Nephron progenitor cell (in vitro differentiated cells): ENCODE measurements around the gene IGFBP5.

Experiments
- DNase-seq: peaks from one replicate; pipeline ENCODE4 v3.0.0; 2021
- H3K27ac Mint-ChIP-seq: 2 replicates; pipeline ENCODE4 v1.8.0; 2021; ENCODE audit warnings: mild to moderate bottlenecking, moderate library complexity, mixed read lengths
- H3K27me3 Mint-ChIP-seq: 2 replicates; pipeline ENCODE4 v1.8.0; 2021; ENCODE audit warnings: mild to moderate bottlenecking, low read depth, mixed read lengths; ENCODE audit not compliant: poor library complexity
- H3K36me3 Mint-ChIP-seq: 2 replicates; pipeline ENCODE4 v1.8.0; 2021; ENCODE audit warnings: low read depth, mixed read lengths
- H3K4me1 Mint-ChIP-seq: 2 replicates; pipeline ENCODE4 v1.8.0; 2021; ENCODE audit warnings: mixed read lengths
- H3K4me3 Mint-ChIP-seq: 2 replicates; pipeline ENCODE4 v1.8.0; 2021; ENCODE audit warnings: mild to moderate bottlenecking, moderate library complexity, mixed read lengths
- H3K9me3 Mint-ChIP-seq: 2 replicates; pipeline ENCODE4 v1.8.0; 2021; ENCODE audit warnings: mild to moderate bottlenecking, moderate library complexity, mixed read lengths
- TF ChIP-seq, protein P1 (sequence below): fragments of 200-600 bp; sonication (generic); IDR thresholded peaks from 2 replicates; pipeline ENCODE4 v1.5.0; 2021; ENCODE audit warnings: antibody characterized with exemption

The IGFBP5 gene

DNA sequence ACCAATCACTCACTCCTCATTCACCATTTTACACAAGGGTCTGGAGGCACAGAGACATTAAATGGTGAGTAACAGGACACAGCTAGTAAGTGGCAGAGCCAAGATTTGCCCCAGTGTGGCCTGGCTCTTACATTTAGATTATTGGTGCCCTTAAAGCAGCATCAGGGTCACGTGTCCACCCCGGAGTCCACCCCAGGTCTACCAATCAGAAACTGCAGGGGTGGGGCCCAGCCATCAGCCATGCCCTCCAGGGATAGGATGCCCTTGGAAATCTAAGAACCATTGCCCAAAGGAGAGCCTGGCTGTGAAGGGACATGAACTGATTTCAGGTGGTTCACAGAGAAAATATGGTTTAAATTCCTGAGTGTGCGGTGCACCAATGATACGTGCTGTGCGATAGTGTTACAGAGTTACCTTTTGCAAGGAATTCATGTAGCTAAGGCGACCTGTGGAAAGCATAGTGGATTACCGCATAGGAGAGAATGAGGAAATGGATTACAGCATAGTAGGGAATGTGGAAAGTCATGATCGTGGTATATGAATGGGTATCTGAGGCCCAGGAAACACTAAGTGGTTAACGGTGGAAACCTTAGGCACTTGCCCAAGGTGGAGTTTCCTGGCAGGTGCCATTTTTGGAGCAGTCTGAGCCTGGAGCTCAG is 17.8 kb downstream of the IGFBP5 start:
- H3K4me1 Mint-ChIP-seq: peaks cover 34% of the 10 kb centered on the region
- no peak overlapping the region for H3K4me3 Mint-ChIP-seq
- no peak for DNase-seq
- peaks cover 10% of the 10 kb centered on the region for H3K27me3 Mint-ChIP-seq
- H3K9me3 Mint-ChIP-seq: no peaks in the 10 kb centered on the region
- TF ChIP-seq, protein P1, sequence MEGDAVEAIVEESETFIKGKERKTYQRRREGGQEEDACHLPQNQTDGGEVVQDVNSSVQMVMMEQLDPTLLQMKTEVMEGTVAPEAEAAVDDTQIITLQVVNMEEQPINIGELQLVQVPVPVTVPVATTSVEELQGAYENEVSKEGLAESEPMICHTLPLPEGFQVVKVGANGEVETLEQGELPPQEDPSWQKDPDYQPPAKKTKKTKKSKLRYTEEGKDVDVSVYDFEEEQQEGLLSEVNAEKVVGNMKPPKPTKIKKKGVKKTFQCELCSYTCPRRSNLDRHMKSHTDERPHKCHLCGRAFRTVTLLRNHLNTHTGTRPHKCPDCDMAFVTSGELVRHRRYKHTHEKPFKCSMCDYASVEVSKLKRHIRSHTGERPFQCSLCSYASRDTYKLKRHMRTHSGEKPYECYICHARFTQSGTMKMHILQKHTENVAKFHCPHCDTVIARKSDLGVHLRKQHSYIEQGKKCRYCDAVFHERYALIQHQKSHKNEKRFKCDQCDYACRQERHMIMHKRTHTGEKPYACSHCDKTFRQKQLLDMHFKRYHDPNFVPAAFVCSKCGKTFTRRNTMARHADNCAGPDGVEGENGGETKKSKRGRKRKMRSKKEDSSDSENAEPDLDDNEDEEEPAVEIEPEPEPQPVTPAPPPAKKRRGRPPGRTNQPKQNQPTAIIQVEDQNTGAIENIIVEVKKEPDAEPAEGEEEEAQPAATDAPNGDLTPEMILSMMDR: no peak
- H3K27ac Mint-ChIP-seq: no peak overlapping the region
- H3K36me3 Mint-ChIP-seq: peaks cover 84% of the 10 kb centered on the region

DNA sequence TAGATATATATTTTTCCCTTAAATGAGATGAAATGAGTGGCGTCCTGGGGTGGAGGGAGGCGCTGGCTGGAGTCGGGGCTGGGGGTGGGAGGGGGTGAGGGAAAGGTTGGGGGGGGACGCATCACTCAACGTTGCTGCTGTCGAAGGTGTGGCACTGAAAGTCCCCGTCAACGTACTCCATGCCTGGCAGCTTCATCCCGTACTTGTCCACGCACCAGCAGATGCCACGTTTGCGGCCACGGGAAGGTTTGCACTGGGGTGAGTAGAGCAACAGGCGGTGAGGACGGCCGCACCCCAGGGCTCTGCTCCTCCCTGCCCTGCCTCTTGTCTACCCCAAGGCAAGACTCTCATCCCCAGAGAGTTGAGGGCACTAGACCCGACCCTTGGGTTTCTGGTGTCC is 18.7 kb downstream of the IGFBP5 start:
- TF ChIP-seq, protein P1: no peak
- Mint-ChIP-seq H3K4me3 (no peak overlapping the region), H3K9me3 (no peaks in the 10 kb centered on the region), H3K27ac (no peak overlapping the region), H3K27me3 (peaks cover 10% of the 10 kb centered on the region), H3K4me1 (peaks cover 25% of the 10 kb centered on the region), H3K36me3 (peaks cover 79% of the 10 kb centered on the region)
- no peak for DNase-seq

DNA sequence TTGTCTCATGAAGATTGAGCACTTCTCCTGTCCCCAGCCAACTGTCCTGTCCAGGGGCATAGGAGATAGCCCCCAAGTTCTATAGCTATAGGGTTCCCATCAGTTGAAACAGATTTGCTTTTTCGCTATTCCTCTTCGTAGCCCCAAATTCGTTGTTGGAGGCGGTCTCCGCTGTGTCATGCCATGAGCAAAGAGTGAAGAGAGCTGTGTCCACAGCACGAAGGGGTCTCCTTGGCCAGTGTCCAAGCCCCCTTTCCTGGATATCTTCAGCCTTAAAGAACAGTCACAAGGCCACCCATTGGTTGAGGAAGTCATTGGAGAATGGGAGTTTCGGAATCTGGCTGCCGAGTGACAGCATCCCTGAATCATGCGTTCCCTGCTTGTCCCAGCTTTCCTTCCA is 21.0 kb downstream of the IGFBP5 start:
- Mint-ChIP-seq H3K9me3 (no peaks in the 10 kb centered on the region), H3K27ac (no peak overlapping the region), H3K4me3 (no peak overlapping the region), H3K27me3 (peaks cover 14% of the 10 kb centered on the region), H3K36me3 (peaks cover 62% of the 10 kb centered on the region), H3K4me1 (peaks cover 19% of the 10 kb centered on the region)
- no peak for DNase-seq
- TF ChIP-seq, protein P1: no peak

DNA sequence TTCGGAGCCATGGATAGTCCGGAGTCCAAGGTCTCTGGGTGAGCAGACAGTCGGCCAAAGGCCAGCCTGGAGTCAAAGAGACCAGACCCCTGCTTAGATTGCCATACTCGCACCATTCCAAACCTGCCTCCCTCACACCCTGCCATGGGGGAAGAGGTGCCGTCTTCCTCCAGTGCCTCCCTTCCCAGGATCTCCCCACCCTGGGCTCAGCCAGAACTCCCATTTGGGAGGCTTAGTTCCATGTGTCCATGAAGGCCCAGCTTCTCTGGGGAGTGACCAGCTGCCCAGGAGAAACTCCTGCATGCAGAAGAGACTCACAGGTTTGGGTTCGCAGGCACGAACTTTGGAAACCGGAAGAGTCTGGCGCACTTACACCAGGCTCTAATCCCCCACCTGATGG is 21.7 kb downstream of the IGFBP5 start:
- Mint-ChIP-seq H3K9me3 (no peaks in the 10 kb centered on the region), H3K27me3 (peaks cover 14% of the 10 kb centered on the region), H3K36me3 (peaks cover 54% of the 10 kb centered on the region), H3K4me1 (peaks cover 14% of the 10 kb centered on the region), H3K27ac (peak overlapping the region; percentile 83), H3K4me3 (no peak overlapping the region)
- TF ChIP-seq, protein P1: no peak
- DNase-seq: no peak

DNA sequence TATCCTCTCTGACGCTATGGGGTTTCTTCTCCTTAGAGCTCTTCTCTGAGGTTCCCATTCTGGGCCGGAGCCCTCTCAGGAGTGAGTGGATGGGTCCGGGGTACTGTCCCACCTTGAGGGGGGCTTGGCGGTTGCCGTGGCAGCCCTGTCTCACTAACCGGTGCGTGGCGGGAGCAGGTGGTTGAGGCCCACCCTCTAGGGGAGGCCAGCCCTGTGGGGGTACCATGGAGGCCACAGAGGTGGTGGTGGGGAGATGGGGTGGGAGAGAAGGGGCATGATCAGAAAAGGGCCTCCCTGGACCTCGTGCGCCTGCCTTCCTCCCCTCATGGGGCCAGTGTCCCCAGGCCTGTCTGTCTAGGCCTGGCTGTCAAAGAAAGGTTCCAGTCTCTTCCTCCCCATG is 22.3 kb downstream of the IGFBP5 start:
- Mint-ChIP-seq H3K9me3 (no peaks in the 10 kb centered on the region), H3K27me3 (peaks cover 14% of the 10 kb centered on the region), H3K4me3 (no peak overlapping the region), H3K36me3 (peaks cover 51% of the 10 kb centered on the region), H3K4me1 (peaks cover 14% of the 10 kb centered on the region), H3K27ac (peak overlapping the region; percentile 77)
- TF ChIP-seq, protein P1: no peak
- no peak for DNase-seq

DNA sequence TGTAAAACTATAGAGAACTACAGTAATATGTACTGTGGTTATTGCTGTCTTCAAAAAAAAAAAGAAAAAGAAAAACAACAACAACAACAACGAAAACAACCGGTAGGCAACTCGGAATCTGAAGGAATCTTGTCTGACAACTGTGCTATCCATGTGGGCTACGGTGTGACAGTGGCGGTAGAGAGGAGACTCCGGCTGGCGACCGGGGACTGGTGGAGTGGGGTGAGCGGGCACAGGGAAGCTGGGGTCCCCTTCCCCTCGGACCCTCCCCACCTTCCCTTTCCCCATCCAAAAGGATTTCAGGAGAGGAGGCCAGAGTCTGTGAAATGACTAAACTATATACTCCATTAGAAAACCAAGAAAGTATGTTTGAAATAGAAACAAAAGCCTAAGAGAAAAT is 22.9 kb downstream of the IGFBP5 start:
- peaks cover 14% of the 10 kb centered on the region for H3K4me1 Mint-ChIP-seq
- TF ChIP-seq, protein P1: no peak
- H3K36me3 Mint-ChIP-seq: peaks cover 45% of the 10 kb centered on the region
- no peak overlapping the region for H3K4me3 Mint-ChIP-seq
- H3K27ac Mint-ChIP-seq: peak overlapping the region; percentile 13
- peaks cover 14% of the 10 kb centered on the region for H3K27me3 Mint-ChIP-seq
- H3K9me3 Mint-ChIP-seq: no peaks in the 10 kb centered on the region
- DNase-seq: no peak
